ENCODE measurements around the gene H1-8. TPM values are rescaled to one million over a fixed set of nuclear protein-coding genes. Genes with fewer than 3 reads are reported as not detected.

The H1-8 gene
- total RNA-seq, 1 experiment from 2014 or later = not detected

DNA sequence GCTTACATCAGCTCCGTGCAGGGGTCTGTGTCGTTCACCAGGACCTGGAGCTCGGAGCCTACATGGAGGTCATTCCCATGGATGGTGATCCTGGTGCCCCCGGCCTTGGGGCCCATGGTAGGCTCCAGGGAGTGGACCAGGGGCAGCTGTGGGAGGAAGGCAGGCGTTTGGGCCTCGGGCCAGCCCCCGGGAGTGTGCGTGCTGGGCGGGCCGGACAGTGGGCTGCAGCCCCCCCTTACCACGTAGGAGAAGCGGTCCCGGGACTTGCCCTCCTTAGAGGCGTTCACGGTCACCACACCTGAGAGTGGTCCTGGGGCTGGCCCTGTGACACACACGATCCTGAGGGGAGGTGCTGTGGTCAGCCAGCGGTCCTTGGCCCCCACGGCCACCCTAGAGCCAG, 29.6 kb downstream of the H1-8 start:
- Histone ChIP-seq H3K56ac (ENCODE audit: insufficient read length, low read depth, low read length) (no peak overlapping the region), H2BK120ac (ENCODE audit: low read depth, low read length, poor library complexity, severe bottlenecking) (no peak overlapping the region), H3K23me2 (ENCODE audit: insufficient read length, low read depth, low read length, poor library complexity, severe bottlenecking) (no peaks in the 10 kb centered on the region), H4K20me1 (ENCODE audit: control insufficient read depth, insufficient read depth, insufficient read length) (no peaks in the 10 kb centered on the region), H3K18ac (ENCODE audit: insufficient read length, low read depth, low read length) (no peak overlapping the region), H3K9ac (ENCODE audit: extremely low read depth, insufficient read length, low read length) (no peak overlapping the region), H3K79me2 (ENCODE audit: insufficient read depth, low read length) (no peaks in the 10 kb centered on the region), H3K23ac (ENCODE audit: insufficient read length, low read depth, low read length) (no peak overlapping the region), H3T11ph (ENCODE audit: low read length) (no peak overlapping the region), H3K4ac (ENCODE audit: low read depth, low read length) (no peak overlapping the region), H2AFZ (ENCODE audit: low read length) (no peak overlapping the region), H2BK12ac (ENCODE audit: insufficient read length, low read depth, low read length) (no peak overlapping the region), H3K27me3 (ENCODE audit: insufficient read depth, low read length) (no peaks in the 10 kb centered on the region), H2BK5ac (ENCODE audit: insufficient read length, low read length) (no peak overlapping the region), H4K5ac (ENCODE audit: insufficient read length, low read depth, low read length) (no peak overlapping the region), H4K8ac (replicated peaks; ENCODE audit: insufficient read length, low read depth, low read length) (no peak overlapping the region), H3K79me1 (ENCODE audit: insufficient read depth, low read depth, low read length, poor library complexity, severe bottlenecking) (no peaks in the 10 kb centered on the region), H3K9me3 (ENCODE audit: control insufficient read depth, low read depth, low read length) (no peaks in the 10 kb centered on the region), H2BK15ac (ENCODE audit: low read depth, low read length) (no peak overlapping the region), H3K14ac (ENCODE audit: insufficient read depth, low read length) (no peak overlapping the region), H2BK20ac (ENCODE audit: low read depth, low read length, poor library complexity, severe bottlenecking) (no peak overlapping the region), H2AK5ac (ENCODE audit: insufficient read length, low read length) (no peak overlapping the region), H3K4me1 (ENCODE audit: insufficient read depth, low read length) (no peaks in the 10 kb centered on the region), H4K91ac (ENCODE audit: insufficient read length, low read depth, low read length) (no peak overlapping the region), H3K27ac (ENCODE audit: insufficient read length, low read depth, low read length) (no peak overlapping the region), H3K4me2 (ENCODE audit: insufficient read depth, insufficient read length, low read length) (no peak overlapping the region)
- Mint-ChIP-seq H3K36me3 (ENCODE audit: insufficient read depth in 1 of 3, low read depth in 3 of 3) (peaks cover 0 to 4% (median 2%) of the 10 kb centered on the region in 3 experiments; a peak in 1 of 7 replicates), H3K27ac (no peak overlapping the region; a peak in 1 of 7 replicates), H3K4me1 (peaks cover 17 to 22% of the 10 kb centered on the region in 2 experiments), H3K9me3 (no peaks in the 10 kb centered on the region), H3K27me3 (ENCODE audit: low read depth) (no peaks in the 10 kb centered on the region), H3K4me3 (no peak overlapping the region)
- no peak for DNase-seq
- WGBS (ENCODE audit: extremely low coverage, insufficient read length, low lambda C conversion rate) = no CpG with 5 or more reads among the region's 18 CpGs
- TF ChIP-seq, protein P1, sequence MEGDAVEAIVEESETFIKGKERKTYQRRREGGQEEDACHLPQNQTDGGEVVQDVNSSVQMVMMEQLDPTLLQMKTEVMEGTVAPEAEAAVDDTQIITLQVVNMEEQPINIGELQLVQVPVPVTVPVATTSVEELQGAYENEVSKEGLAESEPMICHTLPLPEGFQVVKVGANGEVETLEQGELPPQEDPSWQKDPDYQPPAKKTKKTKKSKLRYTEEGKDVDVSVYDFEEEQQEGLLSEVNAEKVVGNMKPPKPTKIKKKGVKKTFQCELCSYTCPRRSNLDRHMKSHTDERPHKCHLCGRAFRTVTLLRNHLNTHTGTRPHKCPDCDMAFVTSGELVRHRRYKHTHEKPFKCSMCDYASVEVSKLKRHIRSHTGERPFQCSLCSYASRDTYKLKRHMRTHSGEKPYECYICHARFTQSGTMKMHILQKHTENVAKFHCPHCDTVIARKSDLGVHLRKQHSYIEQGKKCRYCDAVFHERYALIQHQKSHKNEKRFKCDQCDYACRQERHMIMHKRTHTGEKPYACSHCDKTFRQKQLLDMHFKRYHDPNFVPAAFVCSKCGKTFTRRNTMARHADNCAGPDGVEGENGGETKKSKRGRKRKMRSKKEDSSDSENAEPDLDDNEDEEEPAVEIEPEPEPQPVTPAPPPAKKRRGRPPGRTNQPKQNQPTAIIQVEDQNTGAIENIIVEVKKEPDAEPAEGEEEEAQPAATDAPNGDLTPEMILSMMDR (conservative IDR thresholded peaks at IDR 0.05) = no peak

Measured in H9 (cell line).